Calu3 (cell line): Measurements from ENCODE around the gene TNFSF11. TPM values are rescaled to one million over a fixed set of nuclear protein-coding genes. Genes with fewer than 3 reads are reported as not detected.
A peak's percentile ranks its signal among the peaks of the same experiment; 100 is the strongest.

ENCODE experiments used
- BruUV-seq: library from RNA; stranded (reverse); fragments of 400-500 nt; replicated peaks from 2 replicates; lab custom pipeline; 2021; lab: Mats Ljungman, UMichigan
- CTCF ChIA-PET: fragments of 300-600 bp; sonication (Branson Sonifier 250); formaldehyde crosslinking; loops from one replicate; lab custom pipeline; 2022; ENCODE audit warnings: antibody characterized with exemption; lab: Charles Lee
- DNase-seq: peaks from one replicate; pipeline ENCODE4 v3.0.0; 2022
- H3K27ac Mint-ChIP-seq: one replicate; pipeline ENCODE4 v1.8.0; 2022; ENCODE audit warnings: mixed read lengths; ENCODE audit not compliant: unreplicated experiment
- H3K27me3 Mint-ChIP-seq: one replicate; pipeline ENCODE4 v1.8.0; 2022; ENCODE audit warnings: mixed read lengths; ENCODE audit not compliant: unreplicated experiment
- H3K36me3 Mint-ChIP-seq: one replicate; pipeline ENCODE4 v1.8.0; 2022; ENCODE audit warnings: mild to moderate bottlenecking, moderate library complexity, mixed read lengths; ENCODE audit not compliant: insufficient read depth, unreplicated experiment
- H3K4me1 Mint-ChIP-seq: one replicate; pipeline ENCODE4 v1.8.0; 2022; ENCODE audit warnings: mild to moderate bottlenecking, low read depth, mixed read lengths; ENCODE audit not compliant: unreplicated experiment
- H3K4me3 Mint-ChIP-seq: one replicate; pipeline ENCODE4 v1.8.0; 2022; ENCODE audit warnings: mild to moderate bottlenecking, low read depth, moderate library complexity, mixed read lengths; ENCODE audit not compliant: unreplicated experiment
- H3K9me3 Mint-ChIP-seq: one replicate; pipeline ENCODE4 v1.8.0; 2022; ENCODE audit warnings: low read depth, mixed read lengths; ENCODE audit not compliant: unreplicated experiment
- CTCF ChIP-seq: fragments of 200-600 bp; IDR thresholded peaks from one replicate; pipeline ENCODE4 v1.8.0; 2022; ENCODE audit warnings: antibody characterized with exemption; ENCODE audit not compliant: unreplicated experiment
- intact Hi-C: fragments of 100-400 bp; cut with micrococcal nuclease; formaldehyde crosslinking; loops from one replicate; pipeline ENCODE4 v1.10.0; 2022; ENCODE audit not compliant: unreplicated experiment
- total RNA-seq: library from RNA; stranded (reverse); gene quantifications from 2 replicates; pipeline ENCODE4 v1.2.3, GENCODE V29; 2022

Gene TNFSF11
- total RNA-seq, 1 experiment from 2014 or later: 0.26 TPM

- no peak for DNase-seq
- BruUV-seq: no TSS peak
- H3K36me3 Mint-ChIP-seq: peaks cover 7% of the 10 kb centered on the region
- H3K4me3 Mint-ChIP-seq: peak overlapping the region; percentile 74
- TF ChIP-seq CTCF: no peak
- H3K9me3 Mint-ChIP-seq: peaks cover 4% of the 10 kb centered on the region
- H3K27ac Mint-ChIP-seq: no peak overlapping the region
- intact Hi-C loops: no loop called here
- H3K27me3 Mint-ChIP-seq: peaks cover 43% of the 10 kb centered on the region
- CTCF ChIA-PET: no interaction called here
- peaks cover 10% of the 10 kb centered on the region for H3K4me1 Mint-ChIP-seq
Observed at GRCh38 chr13:42574435-42575311, 721 bp downstream of the TNFSF11 start.

- peaks cover 7% of the 10 kb centered on the region for H3K36me3 Mint-ChIP-seq
- H3K9me3 Mint-ChIP-seq: peaks cover 1% of the 10 kb centered on the region
- H3K27ac Mint-ChIP-seq: no peak overlapping the region
- H3K4me3 Mint-ChIP-seq: no peak overlapping the region
- peaks cover 38% of the 10 kb centered on the region for H3K27me3 Mint-ChIP-seq
- DNase-seq: no peak
- intact Hi-C loops: no loop called here
- no TSS peak for BruUV-seq
- CTCF ChIA-PET: no interaction called here
- TF ChIP-seq CTCF: no peak
- H3K4me1 Mint-ChIP-seq: peaks cover 10% of the 10 kb centered on the region
Observed at GRCh38 chr13:42575938-42576337, 2.0 kb downstream of the TNFSF11 start.

GRCh38 chr13:42577538-42577937, 3.6 kb downstream of the TNFSF11 start:
- intact Hi-C loops: no loop called here
- CTCF ChIA-PET: no interaction called here
- DNase-seq: no peak
- no peak overlapping the region for H3K4me3 Mint-ChIP-seq
- H3K9me3 Mint-ChIP-seq: no peaks in the 10 kb centered on the region
- H3K4me1 Mint-ChIP-seq: peaks cover 10% of the 10 kb centered on the region
- TF ChIP-seq CTCF: no peak
- no TSS peak for BruUV-seq
- H3K27me3 Mint-ChIP-seq: peaks cover 24% of the 10 kb centered on the region
- no peak overlapping the region for H3K27ac Mint-ChIP-seq
- H3K36me3 Mint-ChIP-seq: peaks cover 7% of the 10 kb centered on the region

- intact Hi-C loops: no loop called here
- Mint-ChIP-seq H3K36me3 (no peaks in the 10 kb centered on the region), H3K9me3 (no peaks in the 10 kb centered on the region), H3K4me1 (peaks cover under 1% of the 10 kb centered on the region), H3K27ac (no peak overlapping the region), H3K27me3 (peaks cover 10% of the 10 kb centered on the region), H3K4me3 (no peak overlapping the region)
- CTCF ChIA-PET: no interaction called here
- BruUV-seq: no TSS peak
- DNase-seq: peak; percentile 3
- no peak for TF ChIP-seq CTCF
Observed at GRCh38 chr13:42580644-42581043, 6.7 kb downstream of the TNFSF11 start.
